Activated effector memory CD4-positive, alpha-beta T cell treated with anti-CD3 and anti-CD28 coated beads, Interleukin-2, amount 50 U/mL, for 16 hours (primary cell): Measurements from ENCODE around the gene CFAP161.

Experiments
- DNase-seq: peaks from one replicate; pipeline ENCODE4 v3.0.0-alpha.2; 2020

The CFAP161 gene

DNA sequence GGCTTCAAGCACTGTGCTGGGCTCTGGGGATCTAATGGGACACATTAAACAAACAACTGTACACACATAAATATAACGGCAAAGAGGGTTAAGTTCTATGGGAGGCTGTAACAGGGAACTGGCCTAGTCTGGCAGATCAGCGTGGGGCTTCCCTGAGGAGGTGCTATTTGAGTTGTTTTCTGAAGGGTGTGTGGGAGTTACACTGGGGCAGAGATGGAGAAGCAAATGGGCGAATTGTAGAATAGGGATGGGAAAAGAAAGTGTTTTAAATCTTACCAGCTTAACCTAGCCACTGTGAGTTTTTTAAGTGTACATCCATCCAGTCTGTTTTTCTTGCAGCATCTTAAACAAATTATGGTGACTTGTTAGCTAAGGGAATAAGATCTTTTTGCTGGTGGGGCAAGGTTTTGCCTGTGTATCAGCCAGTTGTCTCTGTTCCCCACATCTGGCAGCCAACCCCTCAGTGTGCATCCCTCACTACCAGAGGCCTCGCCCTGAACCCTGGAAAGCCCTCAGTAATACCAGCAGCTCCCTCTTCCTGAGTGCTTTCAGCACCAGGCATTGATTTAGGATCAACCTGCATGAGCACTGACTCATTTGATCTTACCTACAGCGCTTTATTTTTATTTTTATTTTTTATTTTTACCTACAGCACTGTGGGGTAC, 51.7 kb downstream of the CFAP161 start:
- no peak for DNase-seq

- no peak for DNase-seq
Measured at GRCh38 chr15:81188354-81188753, 54.3 kb downstream of the CFAP161 start.

DNA sequence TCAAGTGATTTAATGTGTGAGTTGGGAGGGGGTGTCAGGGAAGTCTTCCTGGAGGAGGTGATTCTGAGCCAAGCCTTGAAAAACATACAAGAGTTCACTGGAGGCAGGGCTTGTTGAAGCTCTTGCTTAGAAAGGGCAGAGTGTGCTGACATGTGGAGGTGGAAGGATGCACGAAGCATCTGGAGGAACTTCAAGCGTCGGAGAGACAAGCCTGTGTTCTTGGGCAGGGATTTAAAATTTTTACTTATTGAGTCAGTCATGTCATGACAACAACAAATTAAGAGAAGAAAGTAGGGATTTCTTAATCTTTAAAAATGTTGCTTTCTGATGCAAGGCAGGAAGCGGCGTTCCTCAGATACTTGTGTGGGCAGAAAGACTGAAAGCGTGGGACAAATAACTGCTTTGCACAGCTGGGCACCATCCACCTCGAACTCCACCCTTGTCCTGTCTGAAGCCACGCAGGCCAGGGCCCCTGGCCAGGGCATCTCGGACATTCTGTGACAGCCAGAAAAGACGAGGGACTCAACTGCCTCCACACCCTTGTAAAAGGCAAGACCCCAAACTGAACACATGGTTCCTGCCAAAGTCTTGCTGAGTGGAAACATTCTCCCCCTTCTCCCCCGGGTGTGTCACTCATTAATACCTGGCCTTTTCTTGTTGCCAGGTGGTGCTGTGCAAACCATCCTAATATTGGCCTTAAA, 55.7 kb downstream of the CFAP161 start:
- no peak for DNase-seq

DNA sequence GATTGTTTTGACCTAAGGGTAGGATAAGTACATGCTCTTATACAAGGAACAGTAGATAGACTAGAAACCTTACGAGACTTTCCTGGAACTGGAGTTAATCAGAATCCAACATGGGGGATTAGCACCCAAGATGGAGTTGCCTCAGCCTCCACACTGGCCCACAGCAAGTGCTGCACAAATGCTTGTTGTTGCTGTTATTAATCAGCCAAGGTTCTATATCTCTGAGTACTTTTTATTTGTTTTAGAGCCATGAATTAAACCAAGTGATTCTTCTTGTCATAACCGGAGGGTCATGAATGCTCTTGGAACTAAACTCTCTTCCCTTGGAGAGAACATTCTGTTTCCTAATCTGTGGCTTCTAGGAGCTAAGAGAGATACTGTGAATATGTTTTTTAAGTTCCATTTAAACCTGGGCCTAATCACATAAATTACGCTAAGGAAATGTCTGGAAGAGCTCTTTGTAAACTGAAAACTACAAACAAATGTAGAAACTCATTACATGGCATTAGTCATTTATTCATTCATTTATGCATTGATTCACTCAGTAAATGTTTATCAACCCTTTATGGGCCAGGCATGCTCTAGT, 56.9 kb downstream of the CFAP161 start:
- no peak for DNase-seq

- DNase-seq: no peak
Measured at GRCh38 chr15:81191701-81192100, 57.6 kb downstream of the CFAP161 start.

DNA sequence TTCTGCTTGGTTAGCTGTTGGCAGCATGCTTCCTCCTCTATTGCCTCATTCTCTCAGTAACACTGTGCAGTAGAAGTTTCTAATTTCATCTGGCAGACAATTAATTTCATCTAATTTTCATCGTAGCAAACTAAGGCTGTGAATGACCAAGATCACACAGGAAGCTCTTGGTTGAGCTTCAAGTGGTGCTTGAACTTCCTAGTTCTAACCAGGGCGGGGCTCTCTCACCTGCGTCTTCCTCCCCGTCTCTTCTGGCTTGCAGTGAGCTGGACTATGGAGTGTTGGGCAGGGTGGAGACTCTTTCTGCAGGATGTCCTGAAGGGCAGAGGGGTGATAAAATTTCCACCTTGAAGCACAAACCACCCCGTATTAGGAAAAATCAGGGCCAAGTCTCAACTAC, 60.7 kb downstream of the CFAP161 start:
- no peak for DNase-seq

DNA sequence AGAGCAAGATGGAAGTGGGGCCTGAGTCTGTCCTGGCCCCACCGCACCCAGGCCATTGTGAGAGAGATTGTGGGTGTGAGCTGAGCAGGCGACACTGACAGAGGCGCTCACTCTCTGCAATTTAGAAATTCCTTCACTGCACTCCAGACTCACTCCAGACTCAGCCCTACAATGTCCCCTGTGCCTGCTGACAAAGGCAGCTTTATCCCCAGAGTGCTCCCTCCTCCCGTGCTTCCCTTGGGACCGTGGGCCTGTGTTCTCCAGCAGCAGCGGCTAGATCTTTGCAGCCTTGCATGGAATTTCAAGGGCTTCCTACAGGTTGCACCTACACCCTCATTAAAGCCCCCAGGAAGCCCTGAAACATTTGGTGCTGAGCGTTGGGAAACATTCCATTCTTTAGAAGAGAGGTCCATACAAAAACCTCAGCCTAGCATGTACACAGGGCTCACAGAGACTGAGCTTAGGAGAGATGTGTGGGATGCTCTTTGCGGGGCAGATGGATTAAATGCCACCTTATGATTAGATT, 61.3 kb downstream of the CFAP161 start:
- no peak for DNase-seq

DNA sequence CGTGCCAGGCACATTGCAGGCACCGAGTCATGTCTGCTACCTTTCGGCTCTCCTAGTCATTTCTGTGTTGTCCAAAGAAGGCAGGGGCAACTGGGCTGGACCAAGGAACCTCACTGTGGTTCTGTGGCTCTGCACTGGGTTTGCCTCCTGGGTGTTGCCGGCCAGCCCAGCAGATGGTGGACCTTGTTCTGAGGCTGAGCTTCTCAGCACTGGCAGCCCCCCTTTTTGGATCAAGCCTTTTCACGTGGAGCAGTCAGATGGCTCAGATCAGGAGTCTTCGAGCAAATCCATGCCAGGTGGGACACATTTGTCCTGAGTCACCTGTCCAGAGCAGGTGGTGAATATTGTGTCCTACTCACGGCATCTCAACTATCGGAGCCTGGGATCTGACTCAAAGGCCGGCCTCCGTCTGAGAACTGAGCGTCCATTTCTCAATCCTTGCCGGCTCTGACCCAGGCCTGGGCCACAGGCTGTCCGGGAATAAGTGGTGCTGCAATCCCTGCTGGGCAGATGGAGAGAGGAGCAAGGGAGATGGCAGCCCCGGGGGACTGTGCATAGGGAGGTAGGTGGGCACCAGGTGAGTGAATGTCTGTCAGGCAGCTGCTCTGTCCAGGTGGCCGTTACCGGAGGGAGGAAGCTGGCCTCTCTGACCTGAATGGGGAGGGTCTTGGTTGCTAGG, 62.6 kb downstream of the CFAP161 start, which contains the start of gene IL16:
Gene IL16 (plus strand): TSS at position 304 of the 679 bp plus-strand sequence. CDS start 28,521 bp downstream, outside the sequence.
- no peak for DNase-seq

DNA sequence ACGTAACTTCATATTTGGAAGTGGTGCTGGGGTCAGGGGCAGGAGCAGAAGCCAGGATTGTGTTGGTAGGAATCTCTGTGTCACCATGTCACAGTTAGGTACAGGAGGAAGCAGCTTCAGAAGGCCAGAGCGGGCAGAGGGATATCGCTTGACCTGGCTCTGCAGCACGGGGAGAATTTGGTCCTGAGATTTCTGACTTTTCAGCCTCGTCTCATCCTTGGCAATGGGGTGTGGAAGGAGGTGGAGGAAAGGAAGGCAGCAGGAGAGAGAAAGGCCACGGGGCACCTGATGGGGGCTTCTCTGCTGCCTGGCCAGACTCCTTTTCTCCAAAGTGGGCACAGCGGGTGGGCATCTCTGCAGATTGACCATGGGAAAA, 63.2 kb downstream of the CFAP161 start:
- DNase-seq: no peak

DNA sequence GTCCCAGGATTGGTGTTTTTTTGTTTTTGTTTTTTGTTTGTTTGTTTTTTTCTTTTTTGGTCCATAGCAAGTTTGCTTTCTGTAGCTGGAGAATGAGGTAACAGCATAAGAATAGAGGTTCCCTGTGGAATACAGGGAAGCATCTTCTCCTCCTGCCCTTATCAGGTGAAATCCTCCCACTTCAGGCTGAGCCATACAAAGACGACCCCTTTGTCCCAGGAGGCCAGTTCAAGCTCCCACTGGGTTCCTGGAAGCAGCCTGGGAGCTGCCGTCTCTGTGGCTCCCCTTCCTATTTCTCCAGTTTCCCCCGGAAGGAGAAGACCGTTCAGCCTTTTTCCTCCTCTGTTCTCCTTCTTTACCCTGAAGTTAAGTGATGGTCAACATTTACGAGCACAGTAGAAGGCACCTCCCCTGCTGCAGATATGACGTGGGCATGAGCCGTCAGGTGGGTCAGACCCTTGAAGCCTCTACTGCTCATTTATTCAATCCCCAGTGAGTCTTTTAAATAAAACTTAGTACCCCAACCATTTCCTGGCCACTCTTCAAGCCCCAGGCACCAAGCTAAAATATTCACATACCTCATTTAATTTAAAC, 63.7 kb downstream of the CFAP161 start:
- DNase-seq: no peak
